ENCODE measurements around the gene DDOST.

DDOST gene

GRCh38 chr1:20661207-20662109 lies at the start of gene DDOST:
TSS of gene DDOST (minus strand) at chr1:20661369. CDS start at chr1:20661350, 19 bp downstream.
- Histone ChIP-seq H3K9me3 (ENCODE audit: control insufficient read depth, insufficient read depth, low read length) (no peaks in the 10 kb centered on the region), H3K27me3 (ENCODE audit: control insufficient read depth, insufficient read depth, low read length) (no peaks in the 10 kb centered on the region), H3K9ac (ENCODE audit: low read depth, low read length) (peak within 1 kb of the TSS; percentile 87), H3K4me1 (ENCODE audit: control insufficient read depth, insufficient read depth, low read length) (no peaks in the 10 kb centered on the region), H3K36me3 (ENCODE audit: control insufficient read depth, insufficient read depth, low read length) (peaks cover 16% of the 10 kb centered on the region), H3K4me3 (ENCODE audit: low read depth, low read length) (peak within 1 kb of the TSS; percentile 94)

- no peaks in the 10 kb centered on the region for H3K4me1 ChIP-seq (ENCODE audit: control insufficient read depth, insufficient read depth, low read length)
- H3K4me3 ChIP-seq (ENCODE audit: low read depth, low read length): no peak overlapping the region
- no peaks in the 10 kb centered on the region for H3K27me3 ChIP-seq (ENCODE audit: control insufficient read depth, insufficient read depth, low read length)
- H3K36me3 ChIP-seq (ENCODE audit: control insufficient read depth, insufficient read depth, low read length): peaks cover 15% of the 10 kb centered on the region
- no peak overlapping the region for H3K9ac ChIP-seq (ENCODE audit: low read depth, low read length)
- H3K9me3 ChIP-seq (ENCODE audit: control insufficient read depth, insufficient read depth, low read length): no peaks in the 10 kb centered on the region
Measured at GRCh38 chr1:20710469-20711284, 49.5 kb upstream of the DDOST start.

- H3K4me3 ChIP-seq (ENCODE audit: low read depth, low read length): no peak overlapping the region
- no peak overlapping the region for H3K9ac ChIP-seq (ENCODE audit: low read depth, low read length)
- H3K27me3 ChIP-seq (ENCODE audit: control insufficient read depth, insufficient read depth, low read length): no peaks in the 10 kb centered on the region
- H3K4me1 ChIP-seq (ENCODE audit: control insufficient read depth, insufficient read depth, low read length): no peaks in the 10 kb centered on the region
- H3K36me3 ChIP-seq (ENCODE audit: control insufficient read depth, insufficient read depth, low read length): peaks cover 11% of the 10 kb centered on the region
- no peaks in the 10 kb centered on the region for H3K9me3 ChIP-seq (ENCODE audit: control insufficient read depth, insufficient read depth, low read length)
Measured at GRCh38 chr1:20709868-20710267, 48.7 kb upstream of the DDOST start.

GRCh38 chr1:20708891-20709290 lies 47.7 kb upstream of the DDOST start:
- no peak overlapping the region for H3K9ac ChIP-seq (ENCODE audit: low read depth, low read length)
- no peak overlapping the region for H3K4me3 ChIP-seq (ENCODE audit: low read depth, low read length)
- no peaks in the 10 kb centered on the region for H3K4me1 ChIP-seq (ENCODE audit: control insufficient read depth, insufficient read depth, low read length)
- peaks cover 17% of the 10 kb centered on the region for H3K36me3 ChIP-seq (ENCODE audit: control insufficient read depth, insufficient read depth, low read length)
- no peaks in the 10 kb centered on the region for H3K9me3 ChIP-seq (ENCODE audit: control insufficient read depth, insufficient read depth, low read length)
- H3K27me3 ChIP-seq (ENCODE audit: control insufficient read depth, insufficient read depth, low read length): no peaks in the 10 kb centered on the region

DNA sequence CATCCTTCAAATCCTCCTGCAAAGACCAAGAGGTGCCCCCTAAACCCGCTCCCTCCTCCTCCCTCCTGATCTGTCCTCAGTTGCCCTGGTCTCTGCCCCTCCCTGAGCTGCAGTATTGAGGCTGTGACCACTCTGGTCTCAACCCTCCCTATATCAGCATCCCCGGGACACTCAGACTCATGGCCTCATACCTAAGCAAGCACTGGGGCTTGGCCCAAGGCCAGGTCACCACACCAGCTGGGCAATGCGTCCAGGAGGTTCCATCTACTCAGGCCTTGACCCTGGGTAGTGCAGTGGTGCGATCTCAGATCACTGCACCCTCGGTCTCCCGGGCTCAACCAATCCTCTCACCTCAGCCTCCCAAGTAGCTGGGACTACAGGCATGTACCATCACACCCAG lies 46.9 kb upstream of the DDOST start:
- H3K4me1 ChIP-seq (ENCODE audit: control insufficient read depth, insufficient read depth, low read length): no peaks in the 10 kb centered on the region
- H3K27me3 ChIP-seq (ENCODE audit: control insufficient read depth, insufficient read depth, low read length): no peaks in the 10 kb centered on the region
- H3K4me3 ChIP-seq (ENCODE audit: low read depth, low read length): no peak overlapping the region
- no peak overlapping the region for H3K9ac ChIP-seq (ENCODE audit: low read depth, low read length)
- H3K9me3 ChIP-seq (ENCODE audit: control insufficient read depth, insufficient read depth, low read length): no peaks in the 10 kb centered on the region
- H3K36me3 ChIP-seq (ENCODE audit: control insufficient read depth, insufficient read depth, low read length): peaks cover 13% of the 10 kb centered on the region

DNA sequence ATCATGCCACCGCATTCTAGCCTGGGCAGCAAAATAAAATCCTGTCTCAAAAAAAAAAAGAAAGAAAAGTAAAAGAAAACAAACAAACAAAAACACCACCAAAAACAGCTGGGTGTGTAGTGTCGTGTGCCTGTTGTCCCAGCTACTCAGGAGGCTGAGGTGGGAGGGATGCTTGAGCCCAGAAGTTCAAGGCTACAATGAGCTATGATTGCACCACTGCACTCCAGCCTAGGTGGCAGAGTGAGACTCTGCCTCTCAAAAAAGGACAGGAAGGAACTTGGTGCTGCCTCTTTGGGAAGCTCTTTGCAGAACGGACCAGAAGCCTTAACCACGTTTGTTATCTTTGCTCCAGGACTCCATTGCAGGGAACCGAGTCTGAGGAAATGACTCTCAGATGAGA lies 45.7 kb upstream of the DDOST start:
- Histone ChIP-seq H3K4me1 (ENCODE audit: control insufficient read depth, insufficient read depth, low read length) (no peaks in the 10 kb centered on the region), H3K9me3 (ENCODE audit: control insufficient read depth, insufficient read depth, low read length) (no peaks in the 10 kb centered on the region), H3K4me3 (ENCODE audit: low read depth, low read length) (no peak overlapping the region), H3K9ac (ENCODE audit: low read depth, low read length) (no peak overlapping the region), H3K27me3 (ENCODE audit: control insufficient read depth, insufficient read depth, low read length) (no peaks in the 10 kb centered on the region), H3K36me3 (ENCODE audit: control insufficient read depth, insufficient read depth, low read length) (peaks cover 23% of the 10 kb centered on the region)

DNA sequence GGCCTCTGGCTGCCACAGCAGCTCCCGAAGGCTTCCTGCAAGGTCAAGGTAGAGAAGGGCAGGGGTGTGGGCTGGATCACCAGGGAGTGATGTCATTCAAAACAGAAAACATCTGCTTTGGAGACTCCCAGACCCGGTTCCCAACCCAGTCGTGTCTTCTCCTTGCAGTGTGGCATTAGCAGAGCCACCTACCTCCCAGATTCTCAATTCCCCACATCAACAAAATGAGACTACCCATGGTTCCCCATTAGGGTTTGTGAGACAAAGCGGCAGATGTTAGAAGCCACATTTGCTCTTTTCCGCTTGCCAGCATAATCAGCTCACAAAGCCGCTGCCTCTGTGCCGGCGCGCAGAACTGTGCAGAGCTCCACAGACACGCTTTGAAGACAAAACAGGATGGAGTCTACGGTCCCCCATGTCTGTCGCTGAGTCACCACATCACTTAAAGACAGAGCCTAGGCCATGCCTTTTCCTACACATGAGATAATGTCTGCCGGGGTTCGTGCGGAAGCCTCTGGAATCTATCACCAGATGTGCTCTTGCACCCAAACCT lies 44.1 kb upstream of the DDOST start:
- Histone ChIP-seq H3K9ac (ENCODE audit: low read depth, low read length) (no peak overlapping the region), H3K9me3 (ENCODE audit: control insufficient read depth, insufficient read depth, low read length) (no peaks in the 10 kb centered on the region), H3K27me3 (ENCODE audit: control insufficient read depth, insufficient read depth, low read length) (no peaks in the 10 kb centered on the region), H3K4me3 (ENCODE audit: low read depth, low read length) (no peak overlapping the region), H3K36me3 (ENCODE audit: control insufficient read depth, insufficient read depth, low read length) (peaks cover 28% of the 10 kb centered on the region), H3K4me1 (ENCODE audit: control insufficient read depth, insufficient read depth, low read length) (no peaks in the 10 kb centered on the region)

GRCh38 chr1:20704390-20705202 lies 43.4 kb upstream of the DDOST start:
- Histone ChIP-seq H3K4me3 (ENCODE audit: low read depth, low read length) (no peak overlapping the region), H3K4me1 (ENCODE audit: control insufficient read depth, insufficient read depth, low read length) (no peaks in the 10 kb centered on the region), H3K36me3 (ENCODE audit: control insufficient read depth, insufficient read depth, low read length) (peaks cover 27% of the 10 kb centered on the region), H3K9ac (ENCODE audit: low read depth, low read length) (no peak overlapping the region), H3K9me3 (ENCODE audit: control insufficient read depth, insufficient read depth, low read length) (no peaks in the 10 kb centered on the region), H3K27me3 (ENCODE audit: control insufficient read depth, insufficient read depth, low read length) (no peaks in the 10 kb centered on the region)

DNA sequence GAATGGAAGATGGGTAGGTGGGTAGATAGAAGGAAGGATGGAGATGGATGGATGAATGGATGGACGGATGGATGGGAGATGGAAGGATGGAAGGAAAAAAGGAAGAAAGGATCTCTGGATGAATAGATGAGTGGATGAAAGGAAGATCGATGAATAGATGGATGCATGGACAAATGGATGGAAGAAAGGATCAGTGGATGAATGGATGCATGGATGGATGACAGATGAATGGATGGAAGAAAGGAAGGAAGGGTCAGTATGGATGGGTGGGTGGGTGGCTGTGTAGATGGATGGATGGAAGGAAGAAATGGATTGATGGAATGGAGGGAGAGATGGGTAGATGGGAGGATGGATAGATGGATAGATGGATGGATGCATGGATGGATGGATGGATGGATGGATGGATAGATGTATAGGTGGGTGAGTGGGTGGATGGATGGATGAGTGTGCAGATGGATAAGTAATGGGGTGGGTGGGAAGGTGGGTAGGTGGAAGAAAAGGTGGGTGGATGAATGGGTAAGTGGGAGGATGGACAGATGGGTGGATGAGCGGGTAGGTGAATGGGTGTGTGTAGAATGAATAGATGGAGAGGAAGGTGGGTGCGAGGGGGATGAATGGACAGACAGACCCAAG lies 42.1 kb upstream of the DDOST start:
- Histone ChIP-seq H3K36me3 (ENCODE audit: control insufficient read depth, insufficient read depth, low read length) (peaks cover 21% of the 10 kb centered on the region), H3K4me3 (ENCODE audit: low read depth, low read length) (no peak overlapping the region), H3K27me3 (ENCODE audit: control insufficient read depth, insufficient read depth, low read length) (no peaks in the 10 kb centered on the region), H3K4me1 (ENCODE audit: control insufficient read depth, insufficient read depth, low read length) (no peaks in the 10 kb centered on the region), H3K9me3 (ENCODE audit: control insufficient read depth, insufficient read depth, low read length) (no peaks in the 10 kb centered on the region), H3K9ac (ENCODE audit: low read depth, low read length) (no peak overlapping the region)

- no peaks in the 10 kb centered on the region for H3K9me3 ChIP-seq (ENCODE audit: control insufficient read depth, insufficient read depth, low read length)
- H3K9ac ChIP-seq (ENCODE audit: low read depth, low read length): peak overlapping the region; percentile 12
- H3K27me3 ChIP-seq (ENCODE audit: control insufficient read depth, insufficient read depth, low read length): no peaks in the 10 kb centered on the region
- no peak overlapping the region for H3K4me3 ChIP-seq (ENCODE audit: low read depth, low read length)
- no peaks in the 10 kb centered on the region for H3K4me1 ChIP-seq (ENCODE audit: control insufficient read depth, insufficient read depth, low read length)
- H3K36me3 ChIP-seq (ENCODE audit: control insufficient read depth, insufficient read depth, low read length): peaks cover 21% of the 10 kb centered on the region
Measured at GRCh38 chr1:20702416-20702815, 41.2 kb upstream of the DDOST start.

GRCh38 chr1:20701847-20702246 lies 40.7 kb upstream of the DDOST start:
- H3K4me1 ChIP-seq (ENCODE audit: control insufficient read depth, insufficient read depth, low read length): no peaks in the 10 kb centered on the region
- no peak overlapping the region for H3K9ac ChIP-seq (ENCODE audit: low read depth, low read length)
- no peak overlapping the region for H3K4me3 ChIP-seq (ENCODE audit: low read depth, low read length)
- no peaks in the 10 kb centered on the region for H3K27me3 ChIP-seq (ENCODE audit: control insufficient read depth, insufficient read depth, low read length)
- no peaks in the 10 kb centered on the region for H3K9me3 ChIP-seq (ENCODE audit: control insufficient read depth, insufficient read depth, low read length)
- peaks cover 21% of the 10 kb centered on the region for H3K36me3 ChIP-seq (ENCODE audit: control insufficient read depth, insufficient read depth, low read length)
